HT-29 (cell line): ENCODE measurements around the gene POLR3K. TPM values are rescaled to one million over a fixed set of nuclear protein-coding genes. Genes with fewer than 3 reads are reported as not detected.

Experiments used
- DNase-seq: peaks from one replicate; pipeline ENCODE4 v3.0.0-alpha.2; 2015; ENCODE audit warnings: low spot score
- total RNA-seq: library from RNA; depleted of rRNA; stranded (reverse); fragments of >200 nt; shearing (Covaris generic); gene quantifications from 2 replicates; pipeline ENCODE4 v1.2.3, GENCODE V29; 2014

POLR3K gene
- total RNA-seq, 1 experiment from 2014 or later, result 19.8 TPM

- no peak for DNase-seq
These were observed 13.1 kb upstream of the POLR3K start for GRCh38 chr16:66309-67182.

- peak; percentile 84 for DNase-seq
These were observed 12.3 kb upstream of the POLR3K start for GRCh38 chr16:65745-66144.

DNA sequence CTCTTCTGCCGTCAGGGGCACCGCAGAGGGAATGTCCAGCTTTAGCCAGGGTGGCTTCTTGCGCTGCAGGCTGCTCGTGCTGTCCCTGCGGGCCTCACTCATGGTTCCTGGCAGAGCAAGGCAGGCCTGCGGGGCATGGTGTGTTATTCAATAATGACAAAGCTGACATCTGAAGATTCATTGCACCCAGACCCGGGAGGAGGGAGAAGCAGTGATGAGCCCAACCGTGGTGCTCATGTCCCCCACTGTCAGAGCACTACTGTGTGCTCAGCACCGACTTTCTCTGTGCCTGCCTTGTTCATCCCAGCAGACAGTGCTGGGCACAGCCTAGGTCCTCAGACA, 11.5 kb upstream of the POLR3K start:
- DNase-seq, result no peak

- DNase-seq, result no peak
These were observed 10.8 kb upstream of the POLR3K start for GRCh38 chr16:63998-64913.

DNA sequence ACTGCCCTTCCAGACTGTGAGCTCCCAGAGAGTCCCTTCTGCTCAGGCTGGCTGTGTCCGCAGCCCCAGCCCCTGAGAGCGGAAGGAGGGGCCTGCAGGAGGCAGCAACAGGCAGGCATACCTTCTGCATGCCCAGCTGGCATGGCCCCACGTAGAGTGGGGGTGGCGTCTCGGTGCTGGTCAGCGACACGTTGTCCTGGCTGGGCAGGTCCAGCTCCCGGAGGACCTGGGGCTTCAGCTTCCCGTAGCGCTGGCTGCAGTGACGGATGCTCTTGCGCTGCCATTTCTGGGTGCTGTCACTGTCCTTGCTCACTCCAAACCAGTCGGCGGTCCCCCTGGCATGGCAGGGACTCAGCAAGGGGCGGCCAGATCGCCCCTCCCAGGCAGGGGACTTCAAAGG, 10.1 kb upstream of the POLR3K start:
- no peak for DNase-seq

DNA sequence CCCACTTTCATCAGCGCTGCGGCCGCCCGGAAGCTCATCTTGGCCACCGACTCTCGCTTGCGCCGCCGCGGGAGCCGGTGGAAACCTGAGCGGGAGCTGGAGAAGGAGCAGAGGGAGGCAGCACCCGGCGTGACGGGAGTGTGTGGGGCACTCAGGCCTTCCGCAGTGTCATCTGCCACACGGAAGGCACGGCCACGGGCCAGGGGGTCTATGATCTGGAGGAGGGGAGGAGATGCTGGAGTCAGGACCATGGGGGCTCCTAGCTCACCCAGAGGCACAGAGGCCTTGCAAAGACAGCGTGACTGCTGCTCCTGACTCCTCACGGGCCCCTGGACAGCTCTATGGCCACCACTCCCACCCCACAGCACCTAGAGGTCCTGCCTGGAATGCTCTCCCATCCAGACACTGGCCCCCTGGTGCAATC, 9.6 kb upstream of the POLR3K start:
- DNase-seq, result no peak

- no peak for DNase-seq
These were observed 9.0 kb upstream of the POLR3K start for GRCh38 chr16:62283-62967.

- DNase-seq, result no peak
These were observed 8.5 kb upstream of the POLR3K start for GRCh38 chr16:61879-62281.

DNA sequence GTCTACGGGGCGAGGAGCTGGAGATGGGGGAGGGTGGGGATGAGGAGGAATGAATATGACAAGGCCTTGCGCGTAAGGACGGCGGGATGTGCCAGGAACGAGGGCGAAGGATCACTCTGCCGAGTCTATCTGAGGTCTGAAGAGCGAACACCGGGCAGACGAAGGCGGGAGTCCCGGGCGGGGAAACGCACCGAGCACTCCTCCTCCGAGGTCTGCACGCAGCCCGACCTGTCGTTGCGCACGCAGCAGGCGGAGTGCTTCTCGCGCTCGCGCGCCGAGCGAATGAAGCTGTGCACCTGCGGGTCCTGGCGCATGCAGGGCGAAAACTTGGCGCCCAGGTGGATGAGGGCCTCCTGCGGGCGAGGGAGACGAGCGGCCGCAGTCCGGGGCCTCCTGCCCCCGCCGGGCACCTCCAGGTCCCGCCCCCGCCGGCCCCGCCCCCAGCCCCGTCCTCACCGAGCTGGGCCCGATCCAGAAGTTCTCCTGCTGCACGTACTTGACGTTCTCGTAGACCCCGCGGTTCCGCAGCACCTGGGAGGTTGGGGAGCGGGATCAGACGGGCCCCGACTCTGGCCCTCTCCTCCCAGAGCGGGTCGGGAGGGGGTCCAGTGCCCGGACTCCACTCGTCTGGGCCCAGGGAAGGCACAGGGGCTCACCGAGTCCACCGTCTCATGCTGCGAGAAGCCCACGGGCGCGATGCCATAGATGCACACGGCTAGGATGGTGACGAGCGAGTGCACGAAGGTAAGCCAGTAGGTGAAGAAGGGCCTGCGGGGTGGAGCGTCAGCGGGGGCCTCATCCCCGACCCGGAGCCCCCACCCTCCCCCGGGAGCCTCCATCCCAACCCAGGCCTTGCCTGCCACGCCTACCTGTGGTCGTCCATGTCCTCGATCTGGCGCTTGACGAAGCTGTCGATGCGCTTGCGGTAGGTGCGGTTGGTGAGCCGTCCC, 7.8 kb upstream of the POLR3K start:
- DNase-seq, result no peak

GRCh38 chr16:60166-60565, 6.8 kb upstream of the POLR3K start:
- no peak for DNase-seq

- DNase-seq, result no peak
These were observed 6.1 kb upstream of the POLR3K start for GRCh38 chr16:59440-60059.

GRCh38 chr16:58491-59439, 5.4 kb upstream of the POLR3K start:
- no peak for DNase-seq

- no peak for DNase-seq
These were observed 4.3 kb upstream of the POLR3K start for GRCh38 chr16:57711-58110.

DNA sequence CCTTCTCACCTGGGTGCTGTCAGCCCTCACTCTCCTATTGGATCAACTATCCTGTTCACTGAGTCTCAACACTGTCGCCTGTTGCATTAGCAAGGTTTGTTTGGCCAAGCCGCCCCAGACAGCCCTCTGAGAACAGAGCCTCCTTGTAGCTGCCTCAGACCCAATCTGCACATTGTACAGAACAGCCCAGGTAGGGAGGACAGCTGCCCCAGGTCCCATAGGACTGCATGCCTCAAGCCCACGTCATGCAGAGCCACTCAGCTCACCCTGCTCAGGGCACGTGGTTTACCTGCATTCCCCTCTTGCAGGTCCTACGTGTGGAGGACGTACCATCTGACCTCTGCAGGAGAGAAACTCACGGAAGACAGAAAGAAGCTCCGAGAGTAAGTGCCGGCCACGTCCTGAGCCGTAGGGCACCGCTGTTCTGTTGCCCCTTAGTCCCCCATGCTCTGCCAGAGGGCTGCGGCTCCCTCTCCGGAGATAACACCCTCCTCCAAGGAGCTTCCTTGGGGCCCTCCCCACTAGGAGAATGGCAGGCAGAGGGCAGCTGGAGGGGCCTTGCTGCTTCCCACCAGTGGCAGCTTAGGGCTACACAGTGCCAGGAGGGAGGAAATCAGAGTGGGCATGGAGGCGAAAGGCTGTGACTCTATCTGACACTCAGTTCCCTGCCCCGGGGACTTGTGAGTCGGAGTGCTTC, 3.0 kb upstream of the POLR3K start:
- DNase-seq, result no peak

DNA sequence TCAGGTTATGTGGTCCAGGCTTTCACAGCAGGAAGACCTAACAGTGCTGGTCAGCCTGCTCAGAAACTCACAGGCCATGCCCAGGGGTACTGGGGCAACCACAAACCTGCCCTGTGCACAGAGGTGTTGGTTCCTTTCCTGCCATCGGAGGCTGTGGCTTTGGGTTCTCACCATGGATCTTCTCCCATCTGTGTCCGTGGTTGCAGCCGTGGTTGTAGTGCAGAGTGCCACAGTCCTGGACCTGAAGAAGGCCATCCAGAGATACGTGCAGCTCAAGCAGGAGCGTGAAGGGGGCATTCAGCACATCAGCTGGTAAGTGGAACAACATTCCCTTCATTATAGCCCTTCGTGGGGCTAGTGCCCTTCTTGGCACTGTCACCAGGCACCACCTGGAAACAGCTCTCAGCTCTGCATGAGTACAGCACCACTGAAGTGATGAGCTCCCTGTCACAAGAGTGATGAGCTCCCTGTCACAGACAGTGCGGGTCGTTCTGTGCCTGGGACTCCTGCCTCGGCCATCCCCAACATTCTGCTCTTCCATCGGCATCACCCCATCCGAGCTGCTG, 2.2 kb upstream of the POLR3K start:
- no peak for DNase-seq

DNA sequence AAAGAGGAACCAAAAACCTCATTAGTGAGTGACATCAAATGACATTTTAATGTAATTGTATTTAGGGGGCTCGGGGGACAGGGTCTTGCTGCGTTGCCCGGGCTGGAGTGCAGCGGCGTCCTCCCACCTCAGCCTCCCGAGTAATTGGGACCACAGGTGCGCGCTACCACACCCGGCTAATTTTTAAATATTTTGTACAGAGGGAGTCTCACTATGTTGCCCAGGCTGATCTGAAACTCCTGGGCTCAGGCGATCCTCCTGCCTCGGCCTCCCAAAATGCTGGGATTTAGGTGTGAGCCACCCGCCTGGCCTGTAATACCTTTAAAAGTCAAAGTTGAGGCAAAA, 801 bp upstream of the POLR3K start:
- DNase-seq, result no peak

DNA sequence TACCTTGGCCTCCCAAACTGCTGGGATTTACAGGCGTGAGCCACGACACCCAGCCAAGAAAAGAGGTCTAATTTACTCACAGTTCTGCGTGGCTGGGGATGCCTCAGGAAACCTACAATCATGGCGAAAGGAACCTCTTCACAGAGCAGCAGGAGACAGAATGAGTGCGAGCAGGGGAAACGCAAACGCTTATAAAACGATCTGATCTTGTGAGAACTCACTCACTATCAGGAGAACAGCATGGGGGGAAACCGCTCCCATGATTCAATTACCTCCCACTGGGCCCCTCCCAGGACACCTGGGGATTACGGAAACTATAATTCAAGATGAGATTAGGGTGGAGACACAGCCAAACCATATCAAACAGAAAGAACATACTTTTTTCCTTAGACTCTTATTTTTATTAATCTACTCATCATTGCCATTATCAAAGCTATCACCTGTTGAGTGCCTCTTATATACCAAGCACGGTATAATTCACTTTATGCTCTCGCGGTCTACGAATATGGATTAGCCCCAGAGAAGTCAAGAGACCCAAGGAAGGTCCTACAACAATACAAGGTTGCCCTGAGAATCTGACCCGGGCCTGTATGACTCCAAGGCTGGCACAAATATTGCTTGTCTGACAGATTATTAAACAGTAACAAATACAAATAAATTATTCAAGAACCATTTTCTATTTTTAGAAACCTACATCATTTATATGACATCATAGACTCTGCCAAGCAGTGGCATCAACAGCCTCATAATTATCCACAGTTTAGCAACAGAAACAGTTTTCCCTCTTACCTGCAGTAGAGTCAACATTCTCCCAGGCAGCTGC, 2.4 kb downstream of the POLR3K start:
- DNase-seq, result no peak

- no peak for DNase-seq
These were observed 6.2 kb downstream of the POLR3K start for GRCh38 chr16:47234-47633.
